HL-60/S4 treated with retinoic acid at 250 ng/mL for 4 days and 3 days (cell line): Measurements from ENCODE around the gene ZNF513.

Experiments used
- in situ Hi-C: fragments of 300-500 bp; cut with MboI; formaldehyde crosslinking; loops from 2 replicates; pipeline ENCODE4 v1.7.0; 2022; ENCODE audit warnings: low sequenced_read_pairs

Gene ZNF513

DNA sequence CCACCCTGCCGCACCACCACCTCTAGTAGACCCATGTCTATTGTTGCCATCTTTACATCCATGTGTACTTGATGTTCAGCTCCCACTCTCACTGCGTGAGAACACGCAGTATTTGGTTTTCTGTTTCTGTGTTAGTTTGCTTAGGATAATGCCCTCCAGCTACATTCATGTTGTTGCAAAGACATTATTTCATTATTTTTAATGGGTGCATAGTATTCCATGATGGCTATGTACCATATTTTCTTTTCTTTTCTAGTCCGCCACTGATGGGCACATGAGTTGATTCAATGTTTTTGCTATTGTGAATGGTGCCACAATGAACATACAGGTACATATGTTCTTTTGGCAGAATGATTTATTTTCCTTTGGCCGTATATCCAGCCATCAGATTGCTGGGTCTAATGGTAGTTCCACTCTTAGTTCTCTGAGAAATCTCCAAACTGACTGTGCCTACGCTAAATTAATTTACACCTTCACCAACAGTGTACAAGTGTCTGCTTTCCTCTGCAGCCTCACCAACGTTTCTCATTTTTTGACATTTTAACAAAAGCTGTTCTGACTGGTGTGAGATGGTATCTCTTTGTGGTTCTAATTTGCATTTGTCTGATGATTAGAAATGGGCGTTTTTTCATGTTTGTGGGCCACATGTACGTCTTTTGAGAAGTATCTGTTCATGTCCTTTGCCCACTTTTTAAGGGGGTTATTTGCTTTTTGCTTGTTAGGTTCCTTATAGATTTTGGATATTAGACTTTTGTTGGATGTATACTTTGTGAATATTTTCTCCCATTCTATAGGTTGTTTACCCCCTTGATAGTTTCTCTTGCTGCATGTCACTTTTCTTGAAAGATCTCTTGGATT is 10.5 kb upstream of the ZNF513 start:
- in situ Hi-C loops: no loop called here

DNA sequence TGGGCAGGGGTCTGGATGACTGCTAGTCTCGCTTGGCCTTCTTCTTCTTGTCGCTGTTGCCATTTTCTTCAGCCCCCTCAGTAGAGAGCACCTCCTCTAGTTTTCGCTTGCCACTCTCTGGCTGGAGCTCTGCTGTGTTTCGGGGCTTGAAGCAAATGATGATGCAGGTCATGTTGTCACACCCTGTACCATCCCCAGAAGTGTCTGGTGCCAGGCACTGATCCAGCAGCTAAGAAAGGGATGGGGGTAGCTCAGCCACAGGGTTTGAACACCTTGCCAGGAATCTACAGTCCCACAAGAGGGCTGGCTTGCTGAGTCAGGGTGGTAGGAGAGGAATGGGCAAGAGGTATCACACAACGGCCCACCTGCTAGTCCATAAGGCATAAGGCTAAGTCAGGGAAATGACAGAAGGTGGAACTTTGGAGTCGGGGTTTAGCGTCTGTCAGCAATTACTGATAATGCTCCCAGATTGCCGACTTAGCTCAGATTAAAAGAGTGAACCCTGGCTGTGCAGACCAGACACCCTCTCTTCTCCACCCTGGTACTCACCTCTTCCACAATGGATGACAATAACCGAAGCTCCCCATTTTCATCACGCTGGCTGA is 1.1 kb upstream of the ZNF513 start:
- in situ Hi-C loops: no loop called here

DNA sequence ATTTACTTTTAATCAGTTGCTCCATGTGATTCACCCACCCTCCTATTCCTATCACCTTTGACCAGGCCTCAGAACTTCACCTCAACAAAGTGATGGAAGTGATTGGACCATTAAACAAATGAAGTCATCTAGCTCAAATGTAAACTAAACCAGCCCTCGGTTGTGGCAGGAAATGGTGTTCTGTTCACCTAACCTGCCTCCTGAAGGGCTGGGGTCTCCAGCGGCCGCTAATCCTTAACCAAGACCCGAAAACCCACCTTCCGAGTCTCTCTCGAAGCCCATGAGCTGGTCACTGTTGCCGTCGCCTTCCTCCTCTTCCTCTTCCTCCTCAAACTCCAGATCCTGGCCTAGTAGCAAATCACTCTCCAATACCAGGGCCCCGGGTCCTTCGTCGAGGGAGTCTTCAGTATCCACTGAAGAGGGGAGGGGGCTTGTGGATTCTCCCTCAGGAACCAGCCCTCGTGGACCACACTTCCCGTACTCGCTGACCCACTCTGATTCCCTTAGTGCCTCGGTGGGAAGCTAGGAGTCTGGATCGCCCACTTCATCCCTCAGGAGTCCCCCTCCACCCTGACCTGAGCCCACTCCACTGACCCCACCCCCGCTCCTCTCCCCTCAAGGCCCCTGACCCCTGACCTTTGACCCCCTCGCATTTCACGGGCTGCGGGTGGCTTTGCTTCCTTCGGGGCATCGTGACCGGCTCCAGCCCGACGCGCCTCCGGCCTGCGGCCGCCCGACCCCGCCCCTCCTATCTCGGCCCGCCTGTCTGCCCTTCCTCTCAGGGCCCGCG is 503 bp downstream of the ZNF513 start:
- in situ Hi-C loops: no loop called here

DNA sequence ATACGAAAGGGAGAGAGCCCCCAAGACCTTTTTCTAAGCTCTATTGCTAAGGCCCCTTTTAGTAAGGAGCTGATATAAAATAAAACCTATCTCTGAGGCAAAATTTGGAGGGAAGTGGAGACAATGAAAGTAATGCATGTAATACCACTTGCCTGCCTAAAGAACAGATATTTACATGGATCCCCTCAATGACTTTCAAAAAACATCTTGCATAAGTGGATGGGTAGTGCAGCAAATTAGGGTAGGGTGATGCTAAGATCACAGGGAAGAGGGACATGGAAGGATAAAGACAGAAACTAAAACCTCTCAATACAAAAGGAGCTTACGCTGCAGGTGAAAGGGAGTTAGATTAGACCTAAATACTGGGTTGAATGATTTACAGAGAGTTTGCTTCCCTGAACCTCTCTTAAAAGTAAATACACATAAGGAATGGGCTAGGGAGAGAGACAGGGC is 1.1 kb downstream of the ZNF513 start:
- in situ Hi-C loops: no loop called here

DNA sequence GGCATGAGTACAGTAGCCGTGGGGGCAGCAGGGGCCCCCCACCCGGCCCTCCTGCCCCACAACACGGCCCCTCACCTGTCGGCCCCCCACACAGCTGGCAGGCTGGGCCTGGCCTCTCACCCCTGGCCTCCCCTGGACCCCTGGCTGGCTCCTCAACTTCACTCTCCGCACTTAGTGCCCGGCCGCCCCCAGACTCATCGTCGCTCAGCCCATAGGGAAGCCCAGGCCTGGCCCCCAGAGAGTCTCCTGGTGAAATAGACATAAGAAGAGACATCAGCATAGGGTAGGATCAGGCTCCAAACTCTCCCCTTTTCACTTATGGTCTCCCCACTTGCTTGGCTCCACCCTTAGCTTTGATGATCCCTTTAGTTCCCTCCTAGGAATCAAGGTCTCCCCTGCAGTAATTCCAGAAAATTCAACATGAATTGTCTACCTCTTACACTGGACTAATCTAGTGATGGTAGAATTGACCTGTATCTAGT is 1.7 kb downstream of the ZNF513 start:
- in situ Hi-C loops: no loop called here

DNA sequence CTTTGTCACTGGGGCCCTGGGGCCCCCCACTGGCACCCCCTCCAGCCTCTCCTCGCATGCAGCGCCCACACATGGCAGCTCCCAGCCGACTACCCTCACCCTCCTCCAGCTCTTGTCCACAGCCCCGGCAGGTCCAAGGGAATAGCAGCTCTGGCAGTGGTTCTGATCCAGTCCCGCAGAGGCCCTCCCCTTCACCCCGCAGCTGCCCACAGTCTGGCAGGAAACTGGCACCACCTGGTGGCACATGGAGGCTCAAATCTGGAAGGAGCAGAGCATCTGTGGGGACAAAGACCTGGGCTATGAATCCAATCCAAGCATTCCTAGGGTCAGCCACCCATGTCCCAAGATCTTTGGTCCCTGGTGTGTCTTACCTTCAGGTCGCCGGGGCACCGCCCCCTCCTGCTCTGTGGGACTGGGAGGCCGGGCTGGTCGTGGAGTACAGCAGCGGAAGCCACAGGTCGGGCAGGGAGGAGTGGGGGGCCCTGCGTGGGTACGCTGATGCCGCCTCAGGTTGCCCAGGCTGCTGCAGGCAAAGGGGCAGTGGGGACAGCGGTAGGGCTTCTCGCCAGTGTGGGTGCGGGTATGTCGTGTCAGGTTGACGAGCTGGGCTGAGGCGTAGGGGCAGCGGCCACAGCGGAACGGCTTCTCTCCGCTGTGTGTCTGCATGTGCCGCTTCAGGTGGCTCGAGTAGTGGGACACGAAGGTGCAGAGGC is 2.3 kb downstream of the ZNF513 start:
- in situ Hi-C loops: no loop called here

DNA sequence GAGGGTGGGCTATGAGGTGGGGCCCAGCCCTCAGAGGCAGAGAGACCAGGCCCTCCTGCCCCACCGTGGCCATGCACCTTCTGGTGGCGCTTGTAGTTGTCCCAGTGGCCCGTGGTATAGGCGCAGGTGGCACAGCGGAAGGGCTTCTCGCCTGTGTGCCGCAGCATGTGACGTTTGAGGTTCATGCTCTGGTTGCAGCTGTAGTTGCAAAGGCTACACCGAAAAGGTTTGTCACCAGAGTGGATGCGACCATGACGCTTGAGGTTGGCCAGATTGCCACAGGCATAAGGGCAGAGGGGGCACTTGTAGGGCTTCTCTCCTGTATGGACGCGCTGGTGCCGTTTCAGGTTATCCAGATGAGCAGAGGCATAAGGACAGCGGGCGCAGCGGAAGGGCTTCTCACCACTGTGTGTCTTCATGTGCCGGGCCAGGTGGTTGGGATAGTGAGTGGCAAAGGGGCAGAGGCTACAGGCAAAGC is 2.9 kb downstream of the ZNF513 start:
- in situ Hi-C loops: no loop called here

DNA sequence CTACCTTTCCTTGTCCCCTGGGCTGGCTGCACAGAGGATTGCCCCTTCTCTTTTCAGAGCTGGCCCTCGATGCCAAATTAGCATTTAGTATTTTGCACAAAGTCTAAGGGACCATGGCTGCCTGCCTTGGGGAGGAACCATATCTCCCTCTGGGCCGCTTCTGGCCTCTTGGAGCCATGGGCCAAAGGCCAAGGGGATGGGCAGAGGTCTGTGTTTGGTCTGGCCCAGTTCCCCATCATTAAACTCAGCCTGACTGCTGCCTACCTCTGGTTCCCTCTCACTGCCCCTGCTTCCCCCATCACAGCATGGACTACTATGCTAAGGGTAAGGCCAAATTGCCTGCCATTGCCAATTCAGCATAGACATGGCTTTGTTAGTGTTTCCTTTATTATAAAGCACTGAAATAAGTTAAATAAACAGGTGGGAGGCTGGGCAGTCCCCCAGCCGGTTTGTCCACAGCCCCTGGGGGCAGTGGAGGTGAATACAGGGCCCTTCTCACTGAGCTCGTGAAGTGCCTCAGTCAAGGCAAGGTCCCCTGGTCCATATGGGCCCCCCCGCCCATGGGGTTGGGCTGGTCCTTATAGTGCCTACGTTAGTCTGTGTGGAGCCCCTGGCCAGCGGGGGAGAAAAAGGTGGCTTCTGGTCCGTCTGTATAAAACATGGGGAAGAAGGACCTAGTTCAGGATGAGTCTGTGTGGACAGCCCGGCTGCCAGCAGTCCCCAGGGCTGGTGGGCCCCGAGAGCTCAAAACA is 3.5 kb downstream of the ZNF513 start:
- in situ Hi-C loops: no loop called here

DNA sequence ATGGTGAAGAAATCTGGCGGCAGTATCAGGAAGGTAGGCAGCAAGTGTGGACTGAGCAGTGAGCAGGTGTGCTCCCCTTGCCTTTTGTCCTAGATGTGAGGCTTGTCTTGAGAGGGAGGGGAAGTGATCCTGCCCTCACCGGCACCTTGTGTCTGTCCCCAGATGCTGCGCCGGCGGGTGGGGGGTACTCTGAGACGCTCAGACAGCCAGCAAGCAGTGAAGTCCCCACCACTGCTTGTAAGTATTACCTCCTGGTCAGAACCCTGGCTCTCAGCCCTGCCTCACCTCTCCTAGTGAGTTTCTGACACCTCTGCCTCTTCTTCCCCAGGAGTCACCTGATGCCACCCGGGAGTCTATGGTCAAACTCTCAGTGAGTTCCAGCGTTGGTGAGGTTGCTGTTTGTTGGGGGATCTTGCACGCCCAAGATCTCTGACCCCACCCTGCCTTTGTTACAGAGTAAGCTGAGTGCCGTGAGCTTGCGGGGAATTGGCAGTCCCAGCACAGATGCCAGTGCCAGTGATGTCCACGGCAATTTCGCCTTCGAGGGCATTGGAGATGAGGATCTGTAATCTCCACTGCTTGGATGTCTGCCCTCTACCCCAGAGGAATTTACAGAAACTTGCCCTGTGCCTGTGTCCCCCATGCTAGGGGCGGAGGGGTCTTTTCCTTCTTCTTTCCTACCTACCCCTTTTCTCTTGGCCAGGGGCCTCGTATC is 4.2 kb downstream of the ZNF513 start:
- in situ Hi-C loops: no loop called here

DNA sequence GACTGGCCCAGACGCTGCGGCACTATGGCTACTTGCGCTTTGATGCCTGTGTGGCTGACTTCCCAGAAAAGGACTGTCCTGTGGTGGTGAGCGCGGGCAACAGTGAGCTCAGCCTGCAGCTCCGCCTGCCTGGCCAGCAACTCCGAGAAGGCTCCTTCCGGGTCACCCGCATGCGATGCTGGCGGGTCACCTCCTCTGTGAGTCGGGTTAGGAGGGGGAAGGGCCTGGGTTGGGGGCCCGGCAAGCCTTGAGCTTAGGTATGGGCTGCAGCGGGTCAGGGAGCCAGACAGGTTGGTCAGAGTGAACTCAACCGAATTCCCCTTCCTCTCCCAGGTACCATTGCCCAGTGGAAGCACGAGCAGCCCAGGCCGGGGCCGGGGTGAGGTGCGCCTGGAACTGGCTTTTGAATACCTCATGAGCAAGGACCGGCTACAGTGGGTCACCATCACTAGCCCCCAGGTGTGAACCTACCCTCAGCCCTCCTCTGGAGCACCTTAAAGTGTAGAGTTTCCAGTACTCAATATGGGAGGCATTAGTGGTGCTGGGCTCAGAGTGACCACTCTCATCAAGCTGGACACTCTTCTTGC is 4.9 kb downstream of the ZNF513 start:
- in situ Hi-C loops: no loop called here

DNA sequence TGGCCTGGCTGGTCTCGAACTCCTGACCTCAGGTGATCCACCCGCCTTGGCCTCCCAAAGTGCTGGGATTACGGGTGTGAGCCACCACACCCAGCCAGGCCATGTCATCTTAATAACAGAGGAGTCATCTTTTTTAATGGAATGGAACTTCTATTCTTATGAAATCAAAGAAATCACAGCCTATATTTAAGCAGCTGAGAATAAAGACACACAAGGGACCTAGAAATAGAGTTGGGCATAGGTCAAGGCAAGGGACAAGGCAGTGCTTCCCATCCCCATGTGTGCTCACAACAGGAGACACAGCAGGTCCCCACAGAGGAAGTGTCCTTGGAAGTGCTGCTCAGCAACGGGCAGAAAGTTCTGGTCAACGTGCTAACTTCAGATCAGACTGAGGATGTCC is 7.0 kb downstream of the ZNF513 start:
- in situ Hi-C loops: no loop called here

DNA sequence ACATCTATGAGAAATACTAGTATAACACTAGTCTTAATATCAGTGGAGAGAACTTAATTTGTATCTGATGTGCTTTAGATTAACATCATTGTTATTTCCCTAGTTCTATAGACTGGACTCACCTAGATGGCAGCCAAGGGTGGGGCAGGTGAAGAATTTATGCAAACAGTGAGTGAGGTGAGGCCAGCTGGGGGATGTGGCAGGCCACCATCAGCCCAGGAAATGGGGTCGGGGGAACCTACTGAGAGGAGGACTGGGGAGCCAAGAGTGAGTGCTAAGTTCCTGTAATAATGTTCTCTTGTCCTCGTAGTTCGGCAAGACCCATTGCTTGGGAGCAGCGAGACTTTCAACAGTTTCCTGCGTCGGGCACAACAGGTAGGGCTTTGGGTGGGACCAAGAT is 7.6 kb downstream of the ZNF513 start:
- in situ Hi-C loops: no loop called here

DNA sequence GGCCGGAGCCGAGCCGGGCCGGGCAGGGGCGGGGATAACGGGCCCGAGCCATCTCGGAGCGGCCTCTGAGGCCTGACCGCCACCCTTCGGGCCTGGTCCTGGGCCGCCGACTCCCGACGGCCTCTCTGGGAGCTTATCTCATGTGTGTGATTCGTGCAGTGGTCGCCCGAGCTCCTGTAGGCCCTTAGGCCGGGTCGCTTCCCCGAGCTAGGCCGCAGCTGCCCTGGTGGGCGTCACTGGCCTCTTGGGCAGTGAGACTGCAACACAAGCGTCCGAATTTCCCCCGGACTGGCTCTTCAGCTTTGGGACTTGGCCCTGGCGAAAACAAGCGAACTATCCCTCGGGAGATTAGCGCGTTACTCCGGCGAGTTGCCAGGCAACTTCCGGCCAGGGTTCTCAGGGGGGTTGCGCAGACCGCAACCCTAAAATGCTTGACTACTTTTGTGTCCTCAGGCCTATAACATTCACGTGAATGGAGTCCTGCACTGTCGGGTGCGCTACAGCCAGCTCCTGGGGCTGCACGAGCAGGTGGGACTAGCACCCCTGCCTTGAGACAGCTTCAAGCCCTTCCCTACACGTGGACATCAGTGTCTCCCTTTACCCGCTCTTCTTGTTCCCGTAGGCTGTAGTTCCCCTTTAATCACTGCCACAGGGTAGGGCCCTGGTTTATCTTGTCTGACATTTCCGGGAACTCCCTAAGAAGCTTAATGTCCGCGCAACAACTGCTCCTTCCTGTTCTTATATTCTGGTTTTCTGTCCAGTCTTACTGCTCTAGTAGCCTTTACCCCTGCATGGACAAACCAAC is 9.5 kb downstream of the ZNF513 start:
- in situ Hi-C loops: no loop called here

DNA sequence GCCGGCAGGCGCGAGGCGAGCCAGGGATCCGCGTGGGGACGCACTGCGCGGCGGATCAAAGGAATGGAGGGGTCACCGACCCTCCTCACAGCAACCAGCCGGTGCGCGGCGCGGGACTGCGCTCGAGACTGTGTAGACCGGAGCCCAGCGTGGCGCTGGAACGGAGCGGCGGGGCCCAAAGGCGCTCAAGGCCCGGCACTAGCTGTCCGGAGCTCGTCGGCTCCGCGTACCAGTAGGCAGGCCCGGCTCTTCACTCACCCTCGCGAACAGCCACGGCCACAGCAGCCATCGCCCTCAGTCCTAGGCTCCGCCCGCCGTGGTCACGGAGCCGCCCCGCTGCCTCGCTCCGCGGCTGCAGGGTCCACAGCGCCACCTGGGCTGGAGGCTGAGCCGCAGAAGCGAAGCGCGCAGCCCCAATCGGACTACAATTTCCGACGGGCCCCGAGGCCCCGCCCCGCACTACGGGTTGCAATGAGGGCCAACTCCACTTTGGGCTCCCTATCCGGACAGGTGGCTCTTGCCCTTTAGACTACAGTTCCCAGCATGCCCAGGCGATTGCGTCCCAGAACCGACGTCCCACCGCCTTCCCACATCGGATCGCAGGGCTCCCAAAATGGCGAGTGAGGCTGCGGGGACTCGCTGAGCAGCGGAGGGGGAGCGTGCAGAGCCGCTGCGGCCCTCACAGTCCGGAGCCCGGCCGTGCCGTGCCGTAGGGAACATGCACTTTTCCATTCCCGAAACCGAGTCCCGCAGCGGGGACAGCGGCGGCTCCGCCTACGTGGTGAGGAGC is 10.3 kb downstream of the ZNF513 start, which contains the start of the genes EIF2B4 and SNX17:
EIF2B4 (minus strand) TSS at position 313 of the 790 bp plus-strand sequence; CDS start at position 289, 24 bp downstream.
SNX17 (plus strand) TSS at position 591 of the 790 bp plus-strand sequence; CDS start at position 719, 128 bp downstream.
- in situ Hi-C loops: no loop called here

DNA sequence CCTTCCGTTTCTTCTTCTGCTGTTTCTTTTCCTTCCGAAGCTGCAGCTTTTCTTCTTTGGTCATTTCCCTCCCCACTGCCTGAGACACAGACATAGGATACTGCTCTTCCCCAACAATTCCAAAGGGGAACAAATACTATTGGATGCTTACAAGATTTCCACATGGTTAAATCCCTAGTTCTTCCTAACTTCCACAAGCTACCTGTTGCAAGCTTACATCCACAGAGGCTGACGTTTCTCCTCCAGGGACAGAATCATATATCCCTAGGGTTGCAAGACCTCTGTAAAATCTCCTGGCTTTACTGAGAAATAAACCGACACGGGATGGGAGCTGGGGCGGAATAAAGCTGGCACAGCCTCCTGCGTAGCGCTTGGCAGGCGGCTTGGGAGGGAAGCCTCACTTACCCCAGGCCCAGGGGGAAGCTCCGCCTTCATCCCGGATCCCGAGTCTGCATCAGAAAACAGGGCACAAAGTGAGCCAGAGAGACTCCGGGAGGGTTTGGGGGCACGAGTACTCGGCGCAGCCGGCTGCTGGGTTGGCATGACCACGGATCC is 11.0 kb downstream of the ZNF513 start:
- in situ Hi-C loops: no loop called here

DNA sequence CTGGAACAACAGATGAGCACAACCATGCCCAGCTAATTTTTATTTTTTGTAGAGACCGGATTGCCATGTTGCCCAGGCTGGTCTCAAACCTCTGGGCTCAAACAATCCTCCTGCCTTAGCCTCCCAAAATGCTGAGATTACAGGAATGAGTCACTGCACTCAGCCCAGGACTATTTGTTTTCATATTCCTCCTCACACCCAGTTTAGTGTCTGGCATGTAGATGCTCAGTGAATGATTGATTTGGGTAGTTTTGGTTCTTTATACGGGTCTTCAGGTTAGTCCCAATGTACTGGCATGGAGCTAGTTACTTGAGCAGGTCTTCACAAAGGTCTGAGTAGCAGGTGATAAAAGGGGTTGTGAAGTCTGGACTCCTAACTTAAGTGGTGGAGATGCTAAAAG is 16.6 kb downstream of the ZNF513 start:
- in situ Hi-C loops: no loop called here
